ENCODE measurements around the gene CTTN. TPM values are rescaled to one million over a fixed set of nuclear protein-coding genes. Genes with fewer than 3 reads are reported as not detected.

CTTN gene
- total and polyA plus RNA-seq, 8 donors: 69.8 to 390 (median 289) TPM

- WGBS, 5 donors: 88 to 95% (median 90%) methylated on average over 8 of the region's 8 CpGs
- H3K9me3 ChIP-seq: no peaks in the 10 kb centered on the region
- intact Hi-C loops (cut with DNase I; ENCODE audit: low total_unique reads): no loop called here
- no peak for DNase-seq
- H3K4me1 ChIP-seq: peaks cover 0 to 16% (median 6%) of the 10 kb centered on the region in 4 donors
- no peaks in the 10 kb centered on the region for H3K27me3 ChIP-seq
- no peak overlapping the region for H3K4me3 ChIP-seq
- no peak for TF ChIP-seq POLR2A (IDR thresholded peaks at IDR 0.05)
- no peak for TF ChIP-seq EP300 (IDR thresholded peaks at IDR 0.05)
- no peak for TF ChIP-seq POLR2AphosphoS5 (IDR thresholded peaks at IDR 0.05)
- no peak for TF ChIP-seq CTCF (IDR thresholded peaks at IDR 0.05)
- H3K36me3 ChIP-seq: peaks cover 31 to 93% (median 86%) of the 10 kb centered on the region in 4 donors
- H3K27ac ChIP-seq: peak overlapping the region in 1 of 5 donors; percentile 68
These were observed 17.0 kb upstream of the CTTN start for GRCh38 chr11:70381350-70381749.

- Histone ChIP-seq H3K9me3 (no peaks in the 10 kb centered on the region), H3K36me3 (peaks cover 23 to 86% (median 78%) of the 10 kb centered on the region in 4 donors), H3K27me3 (no peaks in the 10 kb centered on the region), H3K27ac (peak overlapping the region in 3 of 5 donors; percentile 32 to 68 (median 56)), H3K4me3 (no peak overlapping the region), H3K4me1 (peaks cover 0 to 16% (median 6%) of the 10 kb centered on the region in 4 donors)
- intact Hi-C loops (cut with DNase I; ENCODE audit: low total_unique reads): no loop called here
- peak in 1 of 2 donors; percentile 59 for DNase-seq
- no peak for TF ChIP-seq EP300 (IDR thresholded peaks at IDR 0.05)
- no peak for TF ChIP-seq POLR2AphosphoS5 (IDR thresholded peaks at IDR 0.05)
- no peak for TF ChIP-seq POLR2A (IDR thresholded peaks at IDR 0.05)
- no peak for TF ChIP-seq CTCF (IDR thresholded peaks at IDR 0.05)
- 75 to 86% (median 80%) methylated on average over 15 of the region's 15 CpGs for WGBS, 5 donors
These were observed 16.2 kb upstream of the CTTN start for GRCh38 chr11:70381872-70382861.

GRCh38 chr11:70383664-70384565, 14.4 kb upstream of the CTTN start:
- TF ChIP-seq POLR2AphosphoS5 (IDR thresholded peaks at IDR 0.05): no peak
- TF ChIP-seq CTCF (IDR thresholded peaks at IDR 0.05): no peak
- TF ChIP-seq POLR2A (IDR thresholded peaks at IDR 0.05): no peak
- no peak for TF ChIP-seq EP300 (IDR thresholded peaks at IDR 0.05)
- H3K27ac ChIP-seq: no peak overlapping the region
- H3K4me3 ChIP-seq: no peak overlapping the region
- 75 to 90% (median 86%) methylated on average over 11 of the region's 11 CpGs for WGBS, 5 donors
- no peaks in the 10 kb centered on the region for H3K9me3 ChIP-seq
- peaks cover 9 to 69% (median 60%) of the 10 kb centered on the region in 4 donors for H3K36me3 ChIP-seq
- peaks cover 0 to 16% (median 6%) of the 10 kb centered on the region in 4 donors for H3K4me1 ChIP-seq
- H3K27me3 ChIP-seq: no peaks in the 10 kb centered on the region
- DNase-seq: no peak
- intact Hi-C loops (cut with DNase I; ENCODE audit: low total_unique reads): no loop called here
